ENCODE data around the gene NTN3. TPM values are rescaled to one million over a fixed set of nuclear protein-coding genes. Genes with fewer than 3 reads are reported as not detected.

The NTN3 gene
- total RNA-seq, 1 experiment from 2014 or later: not detected

- POLR2A ChIA-PET: interaction anchor here (0.6 to 1.8 kb wide), 4 partner anchors 8 to 125 kb away, joined by 3 to 9 read pairs (median 4); partner anchors contain the start of gene TEDC2
- intact Hi-C loops (cut with micrococcal nuclease): no loop called here
- peak overlapping the region; percentile 68 for H3K4me3 Mint-ChIP-seq (ENCODE audit: unreplicated experiment)
- BruUV-seq (replicated peaks): no TSS peak
- peak; percentile 64 for DNase-seq (ENCODE audit: unreplicated experiment)
- CTCF ChIA-PET: no interaction called here
- H3K4me1 Mint-ChIP-seq (ENCODE audit: insufficient read depth, unreplicated experiment): no peaks in the 10 kb centered on the region
- H3K27me3 Mint-ChIP-seq (ENCODE audit: insufficient read depth, unreplicated experiment): no peaks in the 10 kb centered on the region
- no peak overlapping the region for H3K27ac Mint-ChIP-seq (ENCODE audit: low read depth, unreplicated experiment)
- H3K36me3 Mint-ChIP-seq (ENCODE audit: insufficient read depth, unreplicated experiment): no peaks in the 10 kb centered on the region
- no peak for TF ChIP-seq CTCF (IDR thresholded peaks at IDR 0.05; ENCODE audit: unreplicated experiment)
- no peaks in the 10 kb centered on the region for H3K9me3 Mint-ChIP-seq (ENCODE audit: unreplicated experiment)
Measured at GRCh38 chr16:2467528-2468232, 3.4 kb upstream of the NTN3 start.

- ChIA-PET CTCF (interaction anchor here (1.1 kb wide), 1 partner anchor 38 kb away, joined by 3 read pairs; no protein-coding TSS in a partner anchor), POLR2A (interaction anchor here (0.6 to 1.8 kb wide), 8 partner anchors 9 to 483 kb away, joined by 3 to 9 read pairs (median 4); partner anchors contain the start of genes MLST8 and TEDC2)
- Mint-ChIP-seq H3K4me1 (ENCODE audit: insufficient read depth, unreplicated experiment) (peaks cover 3% of the 10 kb centered on the region), H3K4me3 (ENCODE audit: unreplicated experiment) (peak overlapping the region; percentile 68), H3K9me3 (ENCODE audit: unreplicated experiment) (no peaks in the 10 kb centered on the region), H3K27me3 (ENCODE audit: insufficient read depth, unreplicated experiment) (no peaks in the 10 kb centered on the region), H3K27ac (ENCODE audit: low read depth, unreplicated experiment) (no peak overlapping the region), H3K36me3 (ENCODE audit: insufficient read depth, unreplicated experiment) (no peaks in the 10 kb centered on the region)
- no TSS peak for BruUV-seq (replicated peaks)
- peak; percentile 74 for DNase-seq (ENCODE audit: unreplicated experiment)
- TF ChIP-seq CTCF (IDR thresholded peaks at IDR 0.05; ENCODE audit: unreplicated experiment): no peak
- intact Hi-C loops (cut with micrococcal nuclease): no loop called here
Measured at GRCh38 chr16:2468233-2468724, 2.8 kb upstream of the NTN3 start.

GRCh38 chr16:2468725-2469398 lies 2.2 kb upstream of the NTN3 start:
- Mint-ChIP-seq H3K4me3 (ENCODE audit: unreplicated experiment) (peak overlapping the region; percentile 68), H3K27ac (ENCODE audit: low read depth, unreplicated experiment) (no peak overlapping the region), H3K36me3 (ENCODE audit: insufficient read depth, unreplicated experiment) (no peaks in the 10 kb centered on the region), H3K27me3 (ENCODE audit: insufficient read depth, unreplicated experiment) (no peaks in the 10 kb centered on the region), H3K9me3 (ENCODE audit: unreplicated experiment) (no peaks in the 10 kb centered on the region), H3K4me1 (ENCODE audit: insufficient read depth, unreplicated experiment) (peaks cover 4% of the 10 kb centered on the region)
- CTCF ChIA-PET: interaction anchor here (1.1 kb wide), 1 partner anchor 38 kb away, joined by 3 read pairs; no protein-coding TSS in a partner anchor
- POLR2A ChIA-PET: interaction anchor here (0.6 to 1.8 kb wide), 11 partner anchors 9 to 482 kb away, joined by 3 to 9 read pairs (median 3); partner anchors contain the start of genes MLST8 and TEDC2
- no peak for TF ChIP-seq CTCF (IDR thresholded peaks at IDR 0.05; ENCODE audit: unreplicated experiment)
- BruUV-seq (replicated peaks): no TSS peak
- intact Hi-C loops (cut with micrococcal nuclease): no loop called here
- no peak for DNase-seq (ENCODE audit: unreplicated experiment)
